Skin of body (tissue), 3 donors: ENCODE data around the gene QRICH1. TPM values are rescaled to one million over a fixed set of nuclear protein-coding genes. Genes with fewer than 3 reads are reported as not detected.

Source experiments
- DNase-seq: peaks from one replicate; lab custom pipeline; 2025; lab: John Stamatoyannopoulos, UW
- small RNA-seq: library from RNA; depleted of rRNA; stranded (forward); fragments of <200 nt; gene quantifications from one replicate; pipeline ENCODE3, GENCODE V24; 2014; ENCODE audit warnings: low replicate concordance
- total RNA-seq: library from RNA; depleted of rRNA; stranded (reverse); fragments of >200 nt; gene quantifications from one replicate; pipeline ENCODE4 v1.2.3, GENCODE V29; 2014

QRICH1 gene
- total RNA-seq, 1 donor from 2014 or later, result 66.2 TPM

DNA sequence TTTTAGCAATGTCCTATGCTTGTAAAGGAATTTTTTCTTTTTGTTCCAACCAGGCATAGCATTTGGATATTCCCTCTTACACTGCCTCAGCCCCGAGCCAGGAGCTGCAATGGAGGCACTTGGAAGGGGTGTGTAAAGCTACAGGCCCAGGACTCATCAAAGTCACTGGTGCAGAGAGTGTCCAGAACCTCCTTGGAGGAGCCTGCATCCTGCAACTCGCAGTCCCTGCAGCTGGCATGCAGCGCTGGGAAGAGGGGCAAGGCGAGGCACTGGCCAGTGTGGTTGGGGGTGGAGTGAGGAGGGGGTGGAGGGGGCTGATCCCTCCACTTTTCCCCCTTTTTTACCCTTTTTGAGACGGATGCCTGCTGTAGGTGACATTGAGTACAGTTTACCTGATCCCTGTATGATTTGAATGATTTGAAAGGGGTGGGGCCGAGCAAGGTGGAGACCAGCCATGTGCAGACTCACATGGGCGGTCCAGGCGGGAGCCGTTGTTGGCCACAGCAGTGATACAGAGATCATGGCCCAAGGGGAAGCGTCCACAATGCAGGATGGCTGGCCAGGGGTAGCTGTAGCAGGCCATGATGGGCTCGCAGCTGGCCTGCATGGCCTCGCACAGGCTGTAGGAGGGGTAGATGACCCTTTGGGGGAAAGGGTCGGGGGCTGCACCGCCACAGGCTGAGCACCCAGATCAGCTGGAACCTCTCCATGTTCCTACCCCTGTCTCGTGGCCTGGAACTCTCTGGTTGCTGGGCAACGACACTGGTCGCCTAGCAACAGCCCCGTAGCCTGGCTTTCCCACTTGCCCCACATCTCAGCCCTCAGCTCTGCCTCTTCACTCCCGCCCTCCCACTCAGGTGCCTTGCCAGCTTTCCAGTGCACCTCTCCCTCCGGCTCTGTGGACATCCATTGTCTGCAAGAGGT, 95.9 kb downstream of the QRICH1 start:
- DNase-seq, result no peak

DNA sequence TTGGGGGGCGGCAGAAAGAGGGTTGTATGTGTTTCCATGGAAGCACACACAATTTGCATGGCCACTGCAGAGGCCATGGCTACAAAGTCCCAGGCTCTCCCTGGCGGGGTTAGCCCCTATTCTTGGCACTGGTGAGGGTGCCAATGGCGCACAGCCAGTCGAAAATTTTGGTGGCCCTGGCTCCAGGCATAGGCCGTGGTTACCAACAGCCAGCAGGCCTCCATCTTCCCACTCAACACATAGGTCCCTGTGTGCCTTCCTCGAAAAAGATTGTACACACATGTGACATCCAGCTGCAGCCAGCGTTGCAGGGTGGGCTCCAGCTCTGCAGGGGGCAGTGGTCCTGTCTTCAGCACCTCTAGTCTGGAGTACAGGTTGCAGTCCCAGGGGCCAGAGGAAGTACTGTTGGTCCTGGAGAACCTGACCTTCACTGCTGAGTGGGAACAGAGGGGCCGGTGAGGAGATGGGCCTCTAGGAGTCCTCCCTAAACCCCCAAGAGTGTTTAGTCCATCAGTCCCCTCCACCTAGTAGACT, 96.7 kb downstream of the QRICH1 start:
- no peak for DNase-seq

DNA sequence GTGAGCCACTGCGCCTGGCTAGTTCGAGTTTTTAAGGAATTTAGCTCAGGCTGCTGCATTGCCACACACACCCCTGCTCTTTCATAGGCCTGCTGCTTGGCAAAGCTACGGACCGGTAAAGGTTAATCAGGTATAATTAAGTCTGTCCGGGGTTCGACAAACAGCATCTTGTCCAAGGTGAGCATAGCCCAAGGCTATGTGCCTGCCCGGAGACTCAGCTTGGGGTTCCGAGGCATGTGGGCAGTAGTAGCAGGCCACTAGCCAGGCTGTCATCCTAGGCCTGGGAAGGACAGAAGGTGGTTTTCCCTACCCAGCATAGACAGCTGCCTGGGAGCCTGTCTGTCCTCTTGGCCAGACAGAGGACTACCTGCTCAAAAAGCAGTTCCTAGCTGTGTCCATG, 97.2 kb downstream of the QRICH1 start:
- no peak for DNase-seq

DNA sequence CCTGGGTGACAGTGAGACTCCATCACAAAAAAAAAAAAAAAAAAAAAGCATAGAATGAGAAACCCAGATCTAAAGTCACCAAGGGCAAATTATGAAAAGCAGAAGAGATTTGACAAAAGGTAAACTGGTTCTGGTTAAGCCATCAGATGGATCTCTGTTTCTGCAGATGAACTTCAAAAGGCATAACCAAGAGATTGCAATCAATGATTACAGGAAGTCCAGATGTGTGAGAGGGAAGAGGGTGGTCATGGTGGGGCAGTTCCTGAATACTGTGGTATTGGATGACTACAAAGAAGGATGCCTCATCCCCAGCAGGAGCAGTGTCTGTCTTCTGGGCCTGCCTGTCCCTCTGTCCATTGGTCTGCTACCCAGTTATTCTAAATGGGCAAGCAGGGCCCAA, 100.0 kb downstream of the QRICH1 start:
- DNase-seq, result no peak

DNA sequence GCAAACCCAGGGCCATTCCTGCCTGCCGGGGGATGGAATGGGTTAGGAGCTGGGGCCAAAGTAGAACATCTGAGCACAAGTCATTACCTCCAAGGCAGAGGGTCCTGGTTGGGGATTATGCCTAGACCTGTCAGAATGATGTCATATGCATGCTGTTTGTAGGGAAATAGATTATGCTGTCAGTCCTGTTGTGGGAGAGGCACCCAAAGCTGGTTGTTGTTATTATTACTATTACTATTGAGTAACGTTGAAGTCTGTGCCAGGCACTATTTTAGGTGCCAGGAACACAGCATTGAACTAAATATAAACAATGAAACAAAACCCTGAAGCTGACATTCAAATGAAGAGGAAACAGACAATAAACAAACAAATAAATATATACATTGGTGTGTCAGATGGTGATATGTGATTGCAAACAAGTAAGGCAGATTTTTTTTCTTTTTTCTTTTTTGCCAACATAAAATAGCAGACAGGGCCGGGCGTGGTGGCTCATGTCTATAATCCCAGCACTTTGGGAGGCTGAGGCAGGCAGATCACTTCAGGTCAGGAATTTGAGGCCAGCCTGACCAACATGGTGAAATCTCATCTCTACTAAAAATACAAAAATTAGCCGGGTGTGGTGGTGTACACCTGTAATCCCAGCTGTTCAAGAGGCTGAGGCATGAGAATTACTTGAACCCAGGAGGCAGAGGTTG, 101.9 kb downstream of the QRICH1 start:
- DNase-seq, result no peak

DNA sequence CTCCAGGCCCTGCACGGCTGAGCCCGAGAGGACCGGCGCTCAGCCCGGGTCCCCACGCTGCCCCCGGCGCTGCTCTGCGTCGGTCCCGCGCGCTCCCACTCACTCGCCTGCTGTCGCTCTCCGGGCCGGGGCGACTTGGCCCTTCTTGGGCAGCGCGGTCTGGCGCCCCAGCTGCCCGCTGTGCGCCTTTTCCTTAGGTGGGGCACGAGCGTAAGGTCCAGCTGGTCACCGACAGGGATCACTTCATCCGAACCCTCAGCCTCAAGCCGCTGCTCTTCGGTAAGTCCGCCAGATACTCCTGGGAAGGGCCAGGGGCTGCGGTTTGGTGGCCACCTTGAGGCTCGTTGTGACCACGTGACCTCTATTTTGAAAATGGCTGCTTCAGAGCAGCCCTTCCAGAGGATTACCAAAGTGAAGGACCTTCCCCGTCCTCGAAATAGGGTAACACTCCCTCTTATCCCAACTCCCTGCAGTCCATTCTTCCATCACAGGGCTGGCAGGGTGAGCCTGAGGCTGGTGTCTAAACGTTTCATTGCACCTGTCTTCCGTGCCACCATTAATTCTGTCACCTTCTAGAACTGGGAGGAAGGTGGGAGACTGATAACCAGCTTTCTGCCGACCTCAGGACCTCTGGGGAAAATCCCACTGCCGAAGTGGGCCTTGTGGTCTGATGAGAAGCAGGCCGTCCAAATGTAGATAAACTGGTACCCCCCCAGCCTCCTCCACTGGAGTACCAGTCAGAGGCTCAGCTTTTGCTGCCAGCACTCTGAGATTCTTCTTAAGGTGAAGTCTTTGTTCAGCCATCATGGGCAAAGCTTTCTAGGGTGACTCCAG, 103.0 kb downstream of the QRICH1 start:
- no peak for DNase-seq

DNA sequence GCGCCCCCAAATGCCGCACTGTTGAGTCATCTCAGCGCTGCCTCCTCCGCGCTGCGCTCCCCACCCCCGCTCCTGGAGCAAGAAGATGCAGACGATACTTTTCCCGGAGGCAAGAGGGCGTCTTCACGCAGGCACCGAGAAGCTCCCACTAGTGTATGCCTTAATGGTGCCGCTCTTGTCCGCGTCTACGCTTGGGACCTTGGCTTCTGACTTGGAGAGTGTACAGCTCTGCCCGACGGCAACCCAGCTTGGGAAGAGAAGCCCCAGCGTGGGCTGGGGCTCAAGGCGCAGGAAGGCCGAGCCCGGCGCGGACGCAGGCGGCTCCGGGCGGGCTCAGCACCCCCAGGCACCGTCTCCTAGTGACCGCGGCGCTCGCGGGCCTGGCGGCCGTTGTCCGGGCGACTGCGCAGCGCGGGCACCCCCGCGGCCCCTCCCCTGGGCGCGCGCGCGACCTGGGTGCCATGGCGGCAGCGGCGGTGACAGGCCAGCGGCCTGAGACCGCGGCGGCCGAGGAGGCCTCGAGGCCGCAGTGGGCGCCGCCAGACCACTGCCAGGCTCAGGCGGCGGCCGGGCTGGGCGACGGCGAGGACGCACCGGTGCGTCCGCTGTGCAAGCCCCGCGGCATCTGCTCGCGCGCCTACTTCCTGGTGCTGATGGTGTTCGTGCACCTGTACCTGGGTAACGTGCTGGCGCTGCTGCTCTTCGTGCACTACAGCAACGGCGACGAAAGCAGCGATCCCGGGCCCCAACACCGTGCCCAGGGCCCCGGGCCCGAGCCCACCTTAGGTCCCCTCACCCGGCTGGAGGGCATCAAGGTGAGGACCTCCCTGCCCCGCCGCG, 103.9 kb downstream of the QRICH1 start, which contains the start of gene P4HTM:
P4HTM (plus strand) TSS at position 446 of the 840 bp plus-strand sequence; CDS start at position 462, 16 bp downstream.
- DNase-seq, result peak; percentile 87

DNA sequence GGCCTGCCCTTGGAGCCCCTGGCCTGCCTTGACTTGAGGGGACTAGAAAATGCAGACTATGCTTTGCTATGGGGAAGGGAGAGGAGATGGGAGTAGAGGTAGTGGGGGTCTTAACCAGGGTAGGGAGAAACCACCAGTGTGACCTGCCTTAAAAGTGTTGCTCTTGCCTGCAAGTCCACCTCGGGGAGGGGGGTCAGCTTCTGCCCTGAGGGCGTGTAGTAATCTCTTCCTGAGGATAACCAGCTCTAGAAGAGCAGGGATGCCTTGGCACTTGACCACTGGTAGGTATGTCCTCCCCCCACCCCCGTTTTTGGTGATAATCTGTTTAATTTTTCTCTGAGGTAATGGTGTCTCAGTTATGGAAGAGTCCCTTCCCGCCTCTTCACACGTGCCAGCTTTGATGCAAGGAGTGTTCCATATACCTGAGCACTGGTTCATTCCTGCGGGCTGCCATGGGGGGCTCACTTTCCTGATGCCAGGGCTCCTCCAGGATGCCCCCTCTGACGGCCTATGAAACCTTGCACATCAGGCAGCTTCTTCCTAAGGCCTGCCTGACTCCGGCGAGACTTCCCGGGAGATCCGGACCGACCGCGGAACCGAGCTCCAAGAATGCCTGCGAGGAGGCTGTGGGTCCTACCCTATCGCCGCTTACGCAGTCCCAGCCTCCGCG, 104.6 kb downstream of the QRICH1 start:
- DNase-seq, result peak; percentile 1

DNA sequence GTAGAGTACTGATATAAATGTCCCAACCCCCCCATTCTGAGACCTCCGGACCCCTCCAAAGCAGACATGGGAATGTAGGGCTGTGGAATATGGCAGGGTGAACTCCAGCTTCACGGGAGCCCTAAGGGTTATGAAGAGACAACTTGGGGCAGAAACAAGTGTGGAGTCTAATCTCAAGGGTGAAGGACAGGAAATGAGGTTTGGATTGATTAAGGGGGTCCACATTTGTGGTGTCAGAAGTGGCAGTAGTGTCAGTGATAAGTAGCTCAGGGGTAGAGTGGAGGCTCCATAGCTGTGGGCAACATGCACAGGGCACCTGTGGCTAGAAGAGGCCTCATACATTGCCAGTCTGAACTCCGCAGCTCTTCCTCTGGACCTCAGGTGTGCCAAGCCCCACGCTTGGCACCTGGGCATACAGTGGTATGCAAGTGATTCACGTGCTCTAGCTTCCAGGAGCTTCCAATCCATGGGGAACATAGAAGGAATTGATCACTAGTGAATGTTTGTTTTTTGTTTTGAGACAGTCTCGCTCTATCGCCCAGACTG, 108.0 kb downstream of the QRICH1 start:
- DNase-seq, result no peak

DNA sequence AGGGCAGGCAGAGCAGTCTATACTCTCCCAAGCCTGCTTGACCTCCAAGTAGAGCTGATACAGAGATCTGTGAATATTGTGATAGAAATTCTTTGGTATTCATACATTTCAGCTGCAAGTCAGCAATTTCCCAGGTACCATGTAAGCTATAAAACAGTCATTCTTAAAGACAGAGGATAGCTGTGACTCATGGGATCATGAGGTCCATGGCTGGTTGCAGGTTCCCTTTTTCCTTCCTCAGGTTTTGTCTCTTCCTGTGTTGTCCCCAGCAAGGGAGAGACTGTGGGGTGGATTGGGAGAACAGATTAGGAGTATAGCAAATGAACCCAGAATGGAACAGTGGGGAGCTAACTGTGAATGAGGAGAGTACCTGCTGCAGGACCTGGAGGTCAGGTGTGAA, 109.2 kb downstream of the QRICH1 start:
- DNase-seq, result no peak

DNA sequence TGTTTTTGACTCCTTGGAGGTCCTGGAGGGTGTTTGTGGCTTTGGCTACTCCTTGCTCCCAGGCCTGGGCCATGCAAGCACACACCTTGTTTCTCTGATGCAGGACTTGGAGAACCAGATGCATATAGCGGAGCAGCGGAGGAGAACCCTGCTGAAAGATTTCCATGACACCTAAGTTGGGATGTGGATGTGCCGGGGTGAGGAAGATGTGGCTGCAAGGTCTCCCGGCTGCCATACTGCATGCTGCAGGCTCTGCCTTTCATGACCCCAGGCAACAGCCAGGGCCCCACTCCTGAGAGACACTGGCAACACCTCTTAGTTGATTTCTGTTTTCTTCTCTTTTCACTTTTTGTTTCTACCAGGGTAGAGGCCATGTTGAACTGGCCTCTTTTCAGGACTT, 110.8 kb downstream of the QRICH1 start:
- no peak for DNase-seq

DNA sequence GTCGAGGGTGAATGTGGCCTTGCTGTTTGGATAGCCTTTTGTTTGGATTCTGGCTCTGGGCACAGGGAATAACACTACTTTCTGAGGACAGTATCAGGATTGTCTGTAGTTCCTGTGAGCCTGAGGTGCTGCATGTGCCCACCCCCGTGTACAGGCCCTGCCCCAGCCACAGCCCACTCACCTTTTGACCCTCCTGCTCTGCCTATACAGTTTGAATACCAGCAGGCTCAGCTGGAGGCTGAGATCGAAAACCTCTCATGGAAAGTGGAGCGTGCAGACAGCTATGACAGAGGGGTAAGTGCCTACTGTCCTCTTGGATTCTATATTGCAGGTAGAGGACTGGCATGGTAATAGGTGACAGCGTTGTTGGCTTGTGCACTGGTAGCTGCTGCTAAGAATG, 111.2 kb downstream of the QRICH1 start:
- DNase-seq, result no peak

DNA sequence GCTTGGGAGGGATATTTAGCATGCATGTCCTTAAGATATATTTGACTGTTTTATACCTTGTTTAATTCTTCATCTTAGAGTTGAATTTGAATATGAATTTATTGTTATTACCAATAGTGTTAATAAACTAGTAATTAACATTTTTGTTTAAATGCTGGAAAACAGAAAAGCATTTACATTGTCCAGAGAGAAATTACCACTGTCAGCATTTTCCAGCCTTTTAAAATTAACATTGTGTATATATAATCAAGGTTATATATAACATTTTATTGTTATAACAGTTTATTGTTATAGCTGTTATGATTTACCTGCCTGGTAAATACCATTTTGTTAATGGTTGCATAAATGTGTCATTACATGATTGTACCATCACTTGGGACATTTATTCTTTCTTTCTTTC, 111.9 kb downstream of the QRICH1 start:
- DNase-seq, result no peak

DNA sequence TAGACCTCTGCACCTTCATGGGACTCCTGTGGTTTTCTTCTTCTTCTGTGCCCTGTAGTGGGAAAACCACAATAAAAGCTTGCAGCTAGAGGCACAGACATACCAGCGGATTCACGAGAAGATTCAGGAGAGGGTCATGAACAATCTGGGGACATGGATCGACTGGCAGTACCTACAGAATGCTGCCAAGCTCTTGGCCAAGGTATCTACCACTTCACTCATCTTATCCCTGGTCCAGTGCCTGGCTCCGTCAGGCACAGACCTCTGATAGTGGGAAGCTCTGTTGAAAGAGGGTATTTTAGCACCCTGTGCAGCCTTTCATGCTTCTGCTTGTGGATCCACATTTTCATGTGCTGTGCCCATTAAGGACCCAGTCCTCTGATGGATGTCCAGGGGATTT, 113.6 kb downstream of the QRICH1 start:
- no peak for DNase-seq

Small RNAs within 50 kb of the gene (small RNA-seq; reads per million reads assigned to genes)
- gene MIR191 (2,436 reads per million, percentile 99 among the genes with 10 or more reads in this experiment), gene MIR425 (65.4 reads per million, percentile 96 among the genes with 10 or more reads in this experiment), gene RN7SL182P (not detected)

Other genes starting within 250 kb of the QRICH1 start
- 18.2 TPM for gene PRKAR2A, start 246.2 kb downstream of the QRICH1 start, total RNA-seq
- 14.8 TPM for gene SLC25A20, start 195.2 kb downstream of the QRICH1 start, total RNA-seq
- gene ARIH2, start 175.2 kb downstream of the QRICH1 start, total RNA-seq, result 63.3 TPM
- gene P4HTM, start 103.8 kb downstream of the QRICH1 start, total RNA-seq, result 27.7 TPM
- gene WDR6, start 86.7 kb downstream of the QRICH1 start, total RNA-seq, result 55.6 TPM
- gene DALRD3, start 75.5 kb downstream of the QRICH1 start, total RNA-seq, result 18.0 TPM
- 23.4 TPM for gene NDUFAF3, start 72.0 kb downstream of the QRICH1 start, total RNA-seq
- 261 TPM for gene IMPDH2, start 64.7 kb downstream of the QRICH1 start, total RNA-seq
- gene QARS1, start 10.7 kb upstream of the QRICH1 start, total RNA-seq, result 213 TPM
- gene USP19, start 26.8 kb upstream of the QRICH1 start, total RNA-seq, result 29.0 TPM
- 379 TPM for gene LAMB2, start 39.0 kb upstream of the QRICH1 start, total RNA-seq
- 9.7 TPM for gene CCDC71, start 72.3 kb upstream of the QRICH1 start, total RNA-seq
- gene KLHDC8B, start 77.5 kb upstream of the QRICH1 start, total RNA-seq, result 32.6 TPM
- gene C3orf62, start 183.2 kb upstream of the QRICH1 start, total RNA-seq, result 2.7 TPM
- gene USP4, start 246.0 kb upstream of the QRICH1 start, total RNA-seq, result 34.0 TPM